Upper lobe of left lung (tissue), 6 donors: Measurements from ENCODE around the gene KCNJ5. TPM values are rescaled to one million over a fixed set of nuclear protein-coding genes. Genes with fewer than 3 reads are reported as not detected.
A peak's percentile ranks its signal among the peaks of the same experiment; 100 is the strongest.

Experiments used
- ATAC-seq, 2 donors: fragments of 200-7000 bp; cut with Tn5 transposase; one replicate each; pipeline ENCODE4 v1.9.1; 2022; ENCODE audit warnings: mild to moderate bottlenecking in 2 of 2, moderate library complexity in 2 of 2; ENCODE audit not compliant: low FRiP score in 2 of 2
- DNase-seq, 2 donors: peaks; one replicate each; pipeline ENCODE4 v3.0.0-alpha.2; 2019 to 2020
- H3K27ac ChIP-seq, 4 donors: fragments of 200-600 bp; sonication (generic); one replicate each; pipeline ENCODE4 v1.5.1; 2016 to 2019
- H3K27me3 ChIP-seq, 4 donors: fragments of 200-600 bp; sonication (generic); one replicate each; pipeline ENCODE4 v1.5.1; 2017 to 2019
- H3K36me3 ChIP-seq, 4 donors: fragments of 200-600 bp; sonication (generic); one replicate each; pipeline ENCODE4 v1.5.1; 2016 to 2019
- H3K4me1 ChIP-seq, 4 donors: fragments of 200-600 bp; sonication (generic); one replicate each; pipeline ENCODE4 v1.5.1; 2018 to 2019
- H3K4me3 ChIP-seq, 4 donors: fragments of 200-600 bp; sonication (generic); one replicate each; pipeline ENCODE4 v1.5.1; 2017 to 2019; ENCODE audit warnings: mild to moderate bottlenecking in 2 of 4, moderate library complexity in 1 of 4
- H3K9me3 ChIP-seq, 4 donors: fragments of 200-600 bp; sonication (generic); one replicate each; pipeline ENCODE4 v1.5.1; 2018 to 2019
- EP300 ChIP-seq, 4 donors: sonication (generic); formaldehyde crosslinking; IDR thresholded peaks; one replicate each; pipeline ENCODE4 v1.5.1; 2017; ENCODE audit warnings: antibody characterized with exemption in 4 of 4, control low read depth in 2 of 4
- POLR2A ChIP-seq, 4 donors: fragments of 450-650 bp; IDR thresholded peaks; one replicate each; pipeline ENCODE4 v1.5.1; 2016 to 2017; ENCODE audit warnings: antibody characterized with exemption in 4 of 4, mild to moderate bottlenecking in 2 of 4
- POLR2AphosphoS5 ChIP-seq, 2 donors: sonication (generic); formaldehyde crosslinking; IDR thresholded peaks; one replicate each; pipeline ENCODE4 v1.5.1; 2017; ENCODE audit warnings: antibody characterized with exemption in 2 of 2
- WGBS, 2 donors: methylation state at CpG; one replicate each; pipeline ENCODE4 v1.1.5; 2017 to 2018; 5-methylcytosine and 5-hydroxymethylcytosine counted together
- total RNA-seq, 6 donors: library from RNA; depleted of rRNA in 4 of 6; stranded (reverse); fragments of >200 nt in 4 of 6; gene quantifications; one replicate each; pipeline versions ENCODE4 v1.1.0 to v1.2.1, GENCODE V29; 2016 to 2021
- TF ChIP-seq, protein P1 (sequence below), 6 experiments: fragments of 450-650 bp in 4 of 6; fragments of 200-600 bp in 2 of 6; sonication (generic) in 2 of 6; IDR thresholded peaks; one replicate each; pipeline ENCODE4 v1.5.1; 2016 to 2019; ENCODE audit warnings: antibody characterized with exemption in 6 of 6
- donor health status: DM: no; HTN: no; CAD: no; lungs with moderate emphysema.
- donor health status: DM: no; HTN: yes; CAD: no; lungs with severe emphysema.

The KCNJ5 gene
- total RNA-seq, 6 donors from 2014 or later = 1.5 to 7.5 (median 4.9) TPM

DNA sequence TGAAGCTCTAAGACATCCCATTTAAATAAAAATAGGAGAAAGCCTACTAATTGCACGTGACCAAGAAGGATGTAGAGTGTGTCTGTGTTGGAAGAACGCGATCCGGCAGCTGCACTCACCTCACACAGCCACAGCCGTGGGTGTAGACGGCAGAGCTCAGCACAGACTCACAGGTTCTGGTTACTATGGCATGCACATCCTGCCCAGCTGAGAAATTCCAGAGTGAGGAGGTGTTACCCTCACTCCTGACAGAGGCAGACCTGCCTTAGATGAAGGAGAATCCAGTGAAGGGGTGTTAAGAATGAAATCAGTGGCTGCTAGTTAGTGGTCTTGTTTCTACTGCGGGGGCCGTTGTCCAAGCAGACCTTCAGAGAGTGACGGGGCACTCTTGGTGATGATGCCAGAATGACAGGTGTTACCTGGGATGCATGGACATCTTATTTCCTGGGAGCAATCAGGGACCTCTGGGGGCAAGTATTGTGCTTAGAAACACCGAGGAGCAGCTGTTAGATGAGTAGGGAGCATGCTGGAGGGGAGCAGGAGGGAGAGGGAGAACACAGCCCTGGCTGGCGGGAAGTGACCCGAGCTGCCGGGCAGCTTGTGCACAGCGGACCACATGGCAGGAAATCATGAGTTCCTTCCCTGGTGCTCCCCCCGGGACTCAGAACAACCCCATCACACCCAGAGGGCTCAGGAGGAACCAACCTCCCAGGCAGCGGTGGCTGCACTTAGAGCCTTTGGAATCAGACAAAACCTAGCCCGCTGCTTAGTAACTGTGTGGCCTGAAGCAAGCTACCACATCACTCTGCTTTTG is 12.3 kb downstream of the KCNJ5 start:
- peak; percentile 7 to 29 for ATAC-seq

DNA sequence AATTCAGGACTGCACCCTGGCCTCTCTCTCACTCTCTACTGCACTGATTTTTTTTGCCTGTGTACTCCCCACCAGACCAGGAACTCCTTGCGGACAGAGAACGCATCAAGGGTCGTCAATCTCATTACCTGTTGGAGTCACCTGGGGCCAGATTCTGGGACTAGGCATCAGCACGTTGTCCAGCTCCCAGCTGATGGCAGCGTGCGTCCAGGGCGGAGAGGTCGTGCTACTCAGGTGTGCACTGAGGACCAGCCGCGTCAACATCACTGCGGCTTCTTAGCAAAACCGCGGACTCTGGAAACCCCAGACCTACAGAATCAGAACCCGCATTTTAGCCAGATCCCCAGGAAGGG is 13.1 kb downstream of the KCNJ5 start:
- WGBS, 2 donors = 84 to 86% methylated on average over 5 to 14 of the region's 14 CpGs
- Histone ChIP-seq H3K36me3 (no peaks in the 10 kb centered on the region), H3K27ac (peak overlapping the region in 1 of 4 donors; percentile 92), H3K4me3 (no peak overlapping the region), H3K27me3 (no peaks in the 10 kb centered on the region), H3K9me3 (no peaks in the 10 kb centered on the region), H3K4me1 (peaks cover 32 to 44% (median 37%) of the 10 kb centered on the region in 4 donors)
- ATAC-seq = no peak
- DNase-seq = peak in 1 of 2 donors; percentile 63
- TF ChIP-seq POLR2AphosphoS5 (IDR thresholded peaks at IDR 0.05) = no peak
- no peak for TF ChIP-seq EP300 (IDR thresholded peaks at IDR 0.05)
- TF ChIP-seq, protein P1, sequence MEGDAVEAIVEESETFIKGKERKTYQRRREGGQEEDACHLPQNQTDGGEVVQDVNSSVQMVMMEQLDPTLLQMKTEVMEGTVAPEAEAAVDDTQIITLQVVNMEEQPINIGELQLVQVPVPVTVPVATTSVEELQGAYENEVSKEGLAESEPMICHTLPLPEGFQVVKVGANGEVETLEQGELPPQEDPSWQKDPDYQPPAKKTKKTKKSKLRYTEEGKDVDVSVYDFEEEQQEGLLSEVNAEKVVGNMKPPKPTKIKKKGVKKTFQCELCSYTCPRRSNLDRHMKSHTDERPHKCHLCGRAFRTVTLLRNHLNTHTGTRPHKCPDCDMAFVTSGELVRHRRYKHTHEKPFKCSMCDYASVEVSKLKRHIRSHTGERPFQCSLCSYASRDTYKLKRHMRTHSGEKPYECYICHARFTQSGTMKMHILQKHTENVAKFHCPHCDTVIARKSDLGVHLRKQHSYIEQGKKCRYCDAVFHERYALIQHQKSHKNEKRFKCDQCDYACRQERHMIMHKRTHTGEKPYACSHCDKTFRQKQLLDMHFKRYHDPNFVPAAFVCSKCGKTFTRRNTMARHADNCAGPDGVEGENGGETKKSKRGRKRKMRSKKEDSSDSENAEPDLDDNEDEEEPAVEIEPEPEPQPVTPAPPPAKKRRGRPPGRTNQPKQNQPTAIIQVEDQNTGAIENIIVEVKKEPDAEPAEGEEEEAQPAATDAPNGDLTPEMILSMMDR (IDR thresholded peaks at IDR 0.05) = no peak

More for the DNA sequence above, 12.3 kb downstream of the KCNJ5 start:
- peak in 1 of 2 donors; percentile 66 for DNase-seq
- Histone ChIP-seq H3K9me3 (no peaks in the 10 kb centered on the region), H3K27ac (peak overlapping the region in 1 of 4 donors; percentile 92), H3K4me1 (peaks cover 29 to 44% (median 32%) of the 10 kb centered on the region in 4 donors), H3K36me3 (no peaks in the 10 kb centered on the region), H3K27me3 (no peaks in the 10 kb centered on the region), H3K4me3 (no peak overlapping the region)
- TF ChIP-seq POLR2A (IDR thresholded peaks at IDR 0.05) (peak in 1 of 4 donors; percentile 53), POLR2AphosphoS5 (IDR thresholded peaks at IDR 0.05) (peak in 1 of 2 donors; percentile 31), EP300 (IDR thresholded peaks at IDR 0.05) (peak in 1 of 4 donors; percentile 51)
- TF ChIP-seq, protein P1 (IDR thresholded peaks at IDR 0.05) = no peak
- WGBS, 2 donors = 53 to 68% methylated on average over 15 to 17 of the region's 17 CpGs

DNA sequence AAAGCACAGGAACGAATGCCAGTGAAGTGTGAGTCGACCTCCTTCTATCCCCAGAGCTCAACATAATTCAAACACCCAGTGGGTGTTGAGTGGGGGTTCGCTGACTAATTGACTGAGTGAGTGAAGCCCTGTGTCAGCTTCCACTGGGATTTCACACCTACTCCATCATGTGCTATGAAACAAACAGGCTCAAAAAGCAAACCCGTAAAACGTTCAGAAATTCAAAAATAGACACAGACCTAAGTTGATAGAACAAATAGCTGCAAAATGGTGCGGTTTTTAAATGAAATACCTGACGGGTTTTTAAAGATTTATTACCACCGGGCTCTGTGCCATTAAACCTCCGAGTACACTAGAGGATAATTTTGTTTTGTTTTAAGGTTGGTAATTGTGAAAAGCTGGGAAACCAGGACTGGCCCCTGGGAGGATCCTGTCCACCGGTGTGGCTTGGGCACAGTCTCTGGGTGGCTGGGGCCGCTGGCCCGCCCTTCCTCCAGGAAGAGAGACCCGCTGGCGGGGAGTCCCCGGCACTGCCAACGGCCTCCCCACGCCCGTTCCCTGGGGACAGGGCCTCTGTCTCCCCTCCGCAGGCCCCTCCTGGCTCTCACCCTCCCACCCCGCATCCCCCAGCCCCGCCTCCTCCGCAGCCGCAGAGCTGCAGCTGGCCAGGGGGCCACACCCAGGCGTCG is 13.6 kb downstream of the KCNJ5 start:
- no peak for TF ChIP-seq POLR2AphosphoS5 (IDR thresholded peaks at IDR 0.05)
- TF ChIP-seq POLR2A (IDR thresholded peaks at IDR 0.05) = no peak
- TF ChIP-seq, protein P1 (IDR thresholded peaks at IDR 0.05) = no peak
- no peak for TF ChIP-seq EP300 (IDR thresholded peaks at IDR 0.05)
- H3K9me3 ChIP-seq = no peaks in the 10 kb centered on the region
- H3K4me3 ChIP-seq = peak overlapping the region; percentile 45 to 63 (median 58)
- ATAC-seq = peak; percentile 4 to 54
- peak in 1 of 2 donors; percentile 48 for DNase-seq
- peaks cover 32 to 44% (median 37%) of the 10 kb centered on the region in 4 donors for H3K4me1 ChIP-seq
- 9 to 16% methylated on average over 12 to 25 of the region's 25 CpGs for WGBS, 2 donors
- H3K27ac ChIP-seq = peak overlapping the region; percentile 72 to 92 (median 84)
- no peaks in the 10 kb centered on the region for H3K36me3 ChIP-seq
- H3K27me3 ChIP-seq = no peaks in the 10 kb centered on the region

DNA sequence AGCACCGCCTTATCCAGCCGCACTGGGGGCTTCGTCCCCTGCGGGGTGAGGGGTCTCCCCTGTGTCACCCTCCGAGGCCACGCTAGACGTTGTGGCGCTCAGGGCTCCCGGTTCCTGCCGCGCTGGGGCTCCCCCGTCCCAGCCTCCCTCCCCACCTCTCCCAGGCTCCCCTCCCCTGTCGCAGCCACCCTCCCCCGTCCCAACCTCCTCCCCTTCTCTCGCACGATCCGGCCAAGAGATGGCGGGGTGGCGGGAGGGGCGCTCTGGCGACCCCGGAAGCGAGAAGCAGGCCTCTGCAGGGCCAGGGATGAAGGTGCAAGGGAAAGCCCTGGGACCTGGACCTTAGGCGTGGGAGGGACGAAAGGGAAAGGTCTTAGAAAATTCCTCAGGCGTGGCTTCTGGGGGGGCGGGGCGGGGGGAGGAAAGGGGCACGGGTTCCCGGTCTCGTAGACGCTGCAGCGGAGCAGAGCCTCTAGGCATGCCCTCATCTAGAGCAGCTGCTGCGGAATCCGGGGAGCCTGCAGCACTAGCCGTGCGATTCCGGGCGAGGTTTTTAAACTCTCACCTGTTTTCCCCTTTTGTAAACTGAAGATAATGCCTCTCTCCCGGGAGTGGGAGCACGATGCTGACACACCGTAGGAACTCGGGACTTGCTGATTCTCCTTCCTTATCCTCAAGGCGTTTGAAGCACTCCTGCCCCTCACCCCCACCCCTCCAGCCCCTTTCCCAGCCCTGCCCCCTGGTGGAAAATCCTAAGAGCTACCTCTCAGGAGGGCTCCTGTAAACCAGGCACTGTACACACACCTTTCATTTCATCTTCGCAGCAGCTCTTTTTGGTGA is 14.4 kb downstream of the KCNJ5 start:
- TF ChIP-seq POLR2A (IDR thresholded peaks at IDR 0.05) = peak in 1 of 4 donors; percentile 23
- TF ChIP-seq EP300 (IDR thresholded peaks at IDR 0.05) = no peak
- TF ChIP-seq, protein P1 (IDR thresholded peaks at IDR 0.05) = peak in 5 of 6 experiments; percentile 14 to 51 (median 26)
- TF ChIP-seq POLR2AphosphoS5 (IDR thresholded peaks at IDR 0.05) = no peak
- Histone ChIP-seq H3K27me3 (no peaks in the 10 kb centered on the region), H3K36me3 (no peaks in the 10 kb centered on the region), H3K9me3 (no peaks in the 10 kb centered on the region), H3K4me3 (peak overlapping the region; percentile 45 to 63 (median 58)), H3K4me1 (peaks cover 29 to 44% (median 36%) of the 10 kb centered on the region in 4 donors), H3K27ac (peak overlapping the region; percentile 72 to 92 (median 84))
- DNase-seq = peak; percentile 60 to 85
- WGBS, 2 donors = 2 to 6% methylated on average over 10 to 40 of the region's 45 CpGs
- peak; percentile 71 for ATAC-seq
